GM18526 (cell line): ENCODE results near the gene RBMX.

ENCODE experiments used
- POLR2A ChIP-seq: IDR thresholded peaks from 3 replicates; pipeline ENCODE4 v1.6.1; 2011; ENCODE audit not compliant: insufficient read length; ENCODE audit errors: extremely low read depth

RBMX gene

GRCh38 chrX:136879001-136879687, 1.4 kb downstream of the RBMX start:
- TF ChIP-seq POLR2A = no peak

- TF ChIP-seq POLR2A = no peak
Observed at GRCh38 chrX:136878423-136878822, 2.1 kb downstream of the RBMX start.

- TF ChIP-seq POLR2A = no peak
Observed at GRCh38 chrX:136872091-136872700, 8.3 kb downstream of the RBMX start.

- TF ChIP-seq POLR2A = no peak
Observed at GRCh38 chrX:136870064-136870463, 10.5 kb downstream of the RBMX start.

- no peak for TF ChIP-seq POLR2A
Observed at GRCh38 chrX:136868283-136869055, 12.1 kb downstream of the RBMX start.

GRCh38 chrX:136867518-136867917, 13.0 kb downstream of the RBMX start:
- no peak for TF ChIP-seq POLR2A

GRCh38 chrX:136867096-136867491, 13.4 kb downstream of the RBMX start:
- no peak for TF ChIP-seq POLR2A

GRCh38 chrX:136866337-136867095, 14.0 kb downstream of the RBMX start:
- TF ChIP-seq POLR2A = no peak

- no peak for TF ChIP-seq POLR2A
Observed at GRCh38 chrX:136865270-136866158, 15.0 kb downstream of the RBMX start.

GRCh38 chrX:136863826-136864225, 16.7 kb downstream of the RBMX start:
- TF ChIP-seq POLR2A = no peak

- no peak for TF ChIP-seq POLR2A
Observed at GRCh38 chrX:136862546-136862945, 18.0 kb downstream of the RBMX start.

GRCh38 chrX:136861877-136862276, 18.6 kb downstream of the RBMX start:
- TF ChIP-seq POLR2A = no peak

- no peak for TF ChIP-seq POLR2A
Observed at GRCh38 chrX:136858007-136858756, 22.3 kb downstream of the RBMX start.

GRCh38 chrX:136856551-136856950, 24.0 kb downstream of the RBMX start:
- TF ChIP-seq POLR2A = no peak

- no peak for TF ChIP-seq POLR2A
Observed at GRCh38 chrX:136856050-136856449, 24.5 kb downstream of the RBMX start.
